Karpas-422 (cell line): ENCODE results near the gene PRDM16. TPM values are rescaled to one million over a fixed set of nuclear protein-coding genes. Genes with fewer than 3 reads are reported as not detected.

Experiments used
- DNase-seq: peaks from one replicate; pipeline ENCODE4 v3.0.0-alpha.2; 2015
- H2AFZ ChIP-seq: fragments of 200-600 bp; sonication (generic); 2 replicates; pipeline ENCODE4 v1.6.1; 2014; ENCODE audit warnings: antibody characterized with exemption, low read length, mixed read lengths
- H3K27ac ChIP-seq: fragments of 200-600 bp; sonication (generic); 2 replicates; pipeline ENCODE4 v1.5.1; 2014; ENCODE audit warnings: mild to moderate bottlenecking, low read length, moderate library complexity
- H3K27me3 ChIP-seq: fragments of 200-600 bp; sonication (generic); 2 replicates; pipeline ENCODE4 v1.6.1; 2014; ENCODE audit warnings: low read length, mixed read lengths
- H3K36me3 ChIP-seq: fragments of 200-600 bp; sonication (generic); 2 replicates; pipeline ENCODE4 v1.6.1; 2014; ENCODE audit warnings: low read length, mixed read lengths; ENCODE audit not compliant: insufficient read depth
- H3K4me1 ChIP-seq: fragments of 200-600 bp; sonication (generic); 2 replicates; pipeline ENCODE4 v1.6.1; 2014; ENCODE audit warnings: mild to moderate bottlenecking, low read length, mixed read lengths
- H3K4me2 ChIP-seq: fragments of 200-600 bp; sonication (generic); 2 replicates; pipeline ENCODE4 v1.6.1; 2014; ENCODE audit warnings: low read length, low read depth, mild to moderate bottlenecking; ENCODE audit not compliant: poor library complexity, severe bottlenecking
- H3K4me3 ChIP-seq: fragments of 200-600 bp; sonication (generic); 2 replicates; pipeline ENCODE4 v1.5.1; 2014; ENCODE audit warnings: mild to moderate bottlenecking, antibody characterized with exemption, low read length, mixed read lengths
- H3K79me2 ChIP-seq: fragments of 200-600 bp; sonication (generic); 2 replicates; pipeline ENCODE4 v1.6.1; 2014; ENCODE audit warnings: mild to moderate bottlenecking, low read length, mixed read lengths
- H3K9ac ChIP-seq: fragments of 200-600 bp; sonication (generic); 2 replicates; pipeline ENCODE4 v1.6.0; 2014; ENCODE audit warnings: low read length
- H3K9me2 ChIP-seq: fragments of 200-600 bp; sonication (generic), shearing (Covaris generic); replicated peaks from 2 replicates; pipeline ENCODE4 v1.6.0; 2014; ENCODE audit warnings: mild to moderate bottlenecking, low read length, moderate library complexity; ENCODE audit not compliant: insufficient read depth
- H3K9me3 ChIP-seq: fragments of 300-700, 200-600 bp; sonication (generic); 2 replicates; pipeline ENCODE4 v1.6.1; 2014; ENCODE audit warnings: low read length, mixed read lengths
- H4K20me1 ChIP-seq: fragments of 200-600 bp; sonication (generic); 2 replicates; pipeline ENCODE4 v1.6.1; 2014; ENCODE audit warnings: mild to moderate bottlenecking, antibody characterized with exemption, low read length, low read depth; ENCODE audit not compliant: insufficient read depth
- total RNA-seq: library from RNA; depleted of rRNA; stranded (reverse); fragments of >200 nt; shearing (Covaris generic); gene quantifications from 2 replicates; pipeline ENCODE4 v1.2.3, GENCODE V29; 2014; ENCODE audit warnings: low replicate concordance

PRDM16 gene
- total RNA-seq, 1 experiment from 2014 or later = not detected

- Histone ChIP-seq H3K36me3 (no peaks in the 10 kb centered on the region), H4K20me1 (no peaks in the 10 kb centered on the region), H2AFZ (no peak overlapping the region), H3K27me3 (no peaks in the 10 kb centered on the region), H3K9ac (no peak overlapping the region), H3K9me3 (no peaks in the 10 kb centered on the region), H3K4me1 (no peaks in the 10 kb centered on the region), H3K9me2 (no peaks in the 10 kb centered on the region), H3K27ac (no peak overlapping the region), H3K4me2 (no peak overlapping the region), H3K79me2 (no peaks in the 10 kb centered on the region), H3K4me3 (no peak overlapping the region)
- no peak for DNase-seq
These were observed 198.0 kb downstream of the PRDM16 start for GRCh38 chr1:3266870-3267549.

GRCh38 chr1:3267550-3268270 lies 198.7 kb downstream of the PRDM16 start:
- Histone ChIP-seq H3K27ac (no peak overlapping the region), H4K20me1 (no peaks in the 10 kb centered on the region), H3K4me3 (no peak overlapping the region), H3K9me3 (no peaks in the 10 kb centered on the region), H3K4me2 (no peak overlapping the region), H3K36me3 (no peaks in the 10 kb centered on the region), H3K9ac (no peak overlapping the region), H2AFZ (no peak overlapping the region), H3K27me3 (no peaks in the 10 kb centered on the region), H3K79me2 (no peaks in the 10 kb centered on the region), H3K4me1 (no peaks in the 10 kb centered on the region), H3K9me2 (no peaks in the 10 kb centered on the region)
- no peak for DNase-seq

- Histone ChIP-seq H3K9me3 (no peaks in the 10 kb centered on the region), H4K20me1 (no peaks in the 10 kb centered on the region), H3K9ac (no peak overlapping the region), H3K36me3 (no peaks in the 10 kb centered on the region), H3K9me2 (no peaks in the 10 kb centered on the region), H3K27ac (no peak overlapping the region), H3K4me3 (no peak overlapping the region), H3K79me2 (no peaks in the 10 kb centered on the region), H3K4me2 (no peak overlapping the region), H3K4me1 (no peaks in the 10 kb centered on the region), H2AFZ (no peak overlapping the region), H3K27me3 (no peaks in the 10 kb centered on the region)
- no peak for DNase-seq
These were observed 199.3 kb downstream of the PRDM16 start for GRCh38 chr1:3268281-3268680.

- Histone ChIP-seq H4K20me1 (no peaks in the 10 kb centered on the region), H3K27me3 (no peaks in the 10 kb centered on the region), H3K27ac (no peak overlapping the region), H3K4me3 (no peak overlapping the region), H2AFZ (no peak overlapping the region), H3K36me3 (no peaks in the 10 kb centered on the region), H3K4me1 (no peaks in the 10 kb centered on the region), H3K9me2 (no peaks in the 10 kb centered on the region), H3K4me2 (no peak overlapping the region), H3K9ac (no peak overlapping the region), H3K79me2 (no peaks in the 10 kb centered on the region), H3K9me3 (no peaks in the 10 kb centered on the region)
- no peak for DNase-seq
These were observed 201.6 kb downstream of the PRDM16 start for GRCh38 chr1:3270403-3271245.

- no peaks in the 10 kb centered on the region for H3K79me2 ChIP-seq
These were observed 202.9 kb downstream of the PRDM16 start for GRCh38 chr1:3271866-3272265.

GRCh38 chr1:3272321-3273045 lies 203.5 kb downstream of the PRDM16 start:
- H3K4me1 ChIP-seq = no peaks in the 10 kb centered on the region
- H3K36me3 ChIP-seq = no peaks in the 10 kb centered on the region
- H2AFZ ChIP-seq = no peak overlapping the region
- no peak overlapping the region for H3K27ac ChIP-seq
- no peaks in the 10 kb centered on the region for H3K9me3 ChIP-seq
- no peaks in the 10 kb centered on the region for H4K20me1 ChIP-seq
- no peak overlapping the region for H3K4me3 ChIP-seq
- DNase-seq = no peak
- no peak overlapping the region for H3K9ac ChIP-seq
- no peak overlapping the region for H3K4me2 ChIP-seq
- no peaks in the 10 kb centered on the region for H3K9me2 ChIP-seq
- H3K79me2 ChIP-seq = no peaks in the 10 kb centered on the region
- no peaks in the 10 kb centered on the region for H3K27me3 ChIP-seq

More at GRCh38 chr1:3271866-3272265, 202.9 kb downstream of the PRDM16 start:
- Histone ChIP-seq H3K9ac (no peak overlapping the region), H3K4me3 (no peak overlapping the region), H3K36me3 (no peaks in the 10 kb centered on the region), H3K27ac (no peak overlapping the region), H3K9me2 (no peaks in the 10 kb centered on the region), H4K20me1 (no peaks in the 10 kb centered on the region), H3K27me3 (no peaks in the 10 kb centered on the region), H3K4me1 (no peaks in the 10 kb centered on the region), H3K9me3 (no peaks in the 10 kb centered on the region), H2AFZ (no peak overlapping the region), H3K4me2 (no peak overlapping the region)
- DNase-seq = no peak

GRCh38 chr1:3273447-3273846 lies 204.4 kb downstream of the PRDM16 start:
- H2AFZ ChIP-seq = no peak overlapping the region

More at GRCh38 chr1:3273447-3273846, 204.4 kb downstream of the PRDM16 start:
- Histone ChIP-seq H3K4me1 (no peaks in the 10 kb centered on the region), H4K20me1 (no peaks in the 10 kb centered on the region), H3K4me2 (no peak overlapping the region), H3K36me3 (no peaks in the 10 kb centered on the region), H3K9me3 (no peaks in the 10 kb centered on the region), H3K4me3 (no peak overlapping the region), H3K27ac (no peak overlapping the region), H3K9me2 (no peaks in the 10 kb centered on the region), H3K9ac (no peak overlapping the region), H3K79me2 (no peaks in the 10 kb centered on the region), H3K27me3 (no peaks in the 10 kb centered on the region)
- DNase-seq = no peak
